Caco-2 (cell line): ENCODE measurements around the gene RYR2. TPM values are rescaled to one million over a fixed set of nuclear protein-coding genes. Genes with fewer than 3 reads are reported as not detected.
"Not testable (repeated sequence)": the region's sequence is repeated elsewhere in the genome, so short reads cannot be mapped to it uniquely, and the experiment has no call there.

ENCODE experiments used
- BruUV-seq: library from RNA; stranded (reverse); fragments of 400-500 nt; replicated peaks from 2 replicates; lab custom pipeline; 2021; lab: Mats Ljungman, UMichigan
- CTCF ChIA-PET: fragments of 300-600 bp; sonication (Branson Sonifier 250); formaldehyde crosslinking; loops from one replicate; lab custom pipeline; 2022; ENCODE audit warnings: antibody characterized with exemption; lab: Charles Lee
- POLR2A ChIA-PET: fragments of 300-600 bp; sonication (Branson Sonifier 250); formaldehyde crosslinking; loops from one replicate; lab custom pipeline; 2022; ENCODE audit warnings: antibody characterized with exemption; lab: Charles Lee
- DNase-seq, 2 experiments: peaks; one replicate each; pipeline versions ENCODE4 v3.0.0 to v3.0.0-alpha.2; 2020 to 2022
- H3K27me3 ChIP-seq: replicated peaks from 2 replicates; pipeline ENCODE4 v1.6.0; 2011; ENCODE audit warnings: low read length; ENCODE audit not compliant: control insufficient read depth, insufficient read depth
- H3K36me3 ChIP-seq: 2 replicates; pipeline ENCODE4 v1.5.1; 2011; ENCODE audit warnings: low read length; ENCODE audit not compliant: control insufficient read depth, insufficient read depth
- H3K4me1 ChIP-seq: fragments of 250-450 bp; sonication (Bioruptor Pico); 2 replicates; pipeline ENCODE4 v1.5.1; 2020; ENCODE audit warnings: mild to moderate bottlenecking
- H3K4me3 ChIP-seq: 2 replicates; pipeline ENCODE4 v1.5.1; 2011; ENCODE audit warnings: low read depth, mild to moderate bottlenecking, control low read depth, low read length
- H3K9me3 ChIP-seq: fragments of 250-450 bp; sonication (Bioruptor Pico); 2 replicates; pipeline ENCODE4 v1.5.1; 2020; ENCODE audit warnings: mild to moderate bottlenecking, moderate library complexity
- H3K27ac Mint-ChIP-seq: one replicate; pipeline ENCODE4 v1.8.0; 2022; ENCODE audit warnings: mixed read lengths; ENCODE audit not compliant: unreplicated experiment
- H3K27me3 Mint-ChIP-seq: one replicate; pipeline ENCODE4 v1.8.0; 2022; ENCODE audit warnings: mixed read lengths; ENCODE audit not compliant: insufficient read depth, unreplicated experiment
- H3K36me3 Mint-ChIP-seq: one replicate; pipeline ENCODE4 v1.8.0; 2022; ENCODE audit warnings: mild to moderate bottlenecking, mixed read lengths; ENCODE audit not compliant: insufficient read depth, unreplicated experiment
- H3K4me1 Mint-ChIP-seq: one replicate; pipeline ENCODE4 v1.8.0; 2022; ENCODE audit warnings: low read depth, mixed read lengths; ENCODE audit not compliant: unreplicated experiment
- H3K4me3 Mint-ChIP-seq: one replicate; pipeline ENCODE4 v1.8.0; 2022; ENCODE audit warnings: mild to moderate bottlenecking, moderate library complexity, mixed read lengths; ENCODE audit not compliant: unreplicated experiment
- H3K9me3 Mint-ChIP-seq: one replicate; pipeline ENCODE4 v1.8.0; 2022; ENCODE audit warnings: mixed read lengths; ENCODE audit not compliant: unreplicated experiment
- intact Hi-C: fragments of 100-400 bp; cut with micrococcal nuclease; formaldehyde crosslinking; loops from one replicate; pipeline ENCODE4 v1.10.0; 2022; ENCODE audit not compliant: unreplicated experiment
- total RNA-seq: library from RNA; stranded (reverse); gene quantifications from 2 replicates; pipeline ENCODE4 v1.2.3, GENCODE V29; 2022
- TF ChIP-seq, protein P1 (sequence below), 2 experiments: fragments of 200-600 bp in 1 of 2; IDR thresholded peaks; 1 replicate in 1 of 2; 2 replicates in 1 of 2; pipeline versions ENCODE4 v1.5.1 to v1.8.0; 2011 to 2022; ENCODE audit warnings: antibody characterized with exemption in 1 of 2, control low read depth in 1 of 2, inconsistent platforms in 1 of 2, low read depth in 1 of 2, low read length in 1 of 2, mild to moderate bottlenecking in 1 of 2, moderate library complexity in 1 of 2; ENCODE audit not compliant: insufficient read depth in 1 of 2, severe bottlenecking in 1 of 2, unreplicated experiment in 1 of 2

Gene RYR2
- total RNA-seq, 1 experiment from 2014 or later, result 3.4 TPM

DNA sequence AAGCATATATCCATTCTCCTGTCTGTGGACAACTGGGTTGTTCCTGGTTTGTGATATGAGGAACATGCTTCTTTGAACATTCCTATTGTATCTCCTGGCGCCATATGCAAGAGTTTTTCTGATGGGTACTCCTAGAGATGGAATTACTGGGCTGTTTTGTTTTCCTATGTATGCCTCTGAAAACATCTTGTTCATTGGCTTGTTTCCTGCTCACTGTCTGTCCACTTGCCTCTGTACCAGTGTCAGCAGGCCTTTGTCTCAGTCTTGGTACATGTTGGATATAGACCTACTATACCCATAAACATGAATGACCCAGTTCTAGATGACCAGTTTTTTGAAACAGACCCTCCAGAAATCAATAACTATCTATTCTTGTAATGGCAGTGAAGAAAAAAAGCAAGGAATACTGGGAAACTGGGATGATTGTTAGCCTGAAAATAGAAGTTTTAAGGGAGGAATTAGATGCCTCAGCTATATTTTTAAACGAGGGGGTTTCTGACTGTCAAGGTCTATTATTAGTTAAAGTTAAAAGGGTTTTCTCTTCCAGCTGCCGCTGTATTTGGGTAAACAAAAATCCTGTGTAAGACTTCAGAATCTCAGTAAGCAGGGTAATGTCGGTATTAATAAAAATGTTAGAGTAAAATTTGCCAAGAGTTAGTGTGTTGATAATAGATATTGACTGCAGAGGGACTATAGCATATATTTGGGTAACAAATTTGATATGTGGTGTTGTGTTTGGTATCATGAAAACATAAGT is 103.6 kb downstream of the RYR2 start:
- no peaks in the 10 kb centered on the region for H3K4me1 Mint-ChIP-seq
- H3K27ac Mint-ChIP-seq, result no peak overlapping the region
- Histone ChIP-seq H3K4me1 (no peaks in the 10 kb centered on the region), H3K36me3 (no peaks in the 10 kb centered on the region), H3K9me3 (no peaks in the 10 kb centered on the region), H3K4me3 (no peak overlapping the region), H3K27me3 (no peaks in the 10 kb centered on the region)
- BruUV-seq, result no TSS peak
- intact Hi-C loops, result loop anchor here (10.0 kb wide), 1 partner anchor 239 kb away; no protein-coding TSS in a partner anchor
- DNase-seq, result no peak
- TF ChIP-seq, protein P1, sequence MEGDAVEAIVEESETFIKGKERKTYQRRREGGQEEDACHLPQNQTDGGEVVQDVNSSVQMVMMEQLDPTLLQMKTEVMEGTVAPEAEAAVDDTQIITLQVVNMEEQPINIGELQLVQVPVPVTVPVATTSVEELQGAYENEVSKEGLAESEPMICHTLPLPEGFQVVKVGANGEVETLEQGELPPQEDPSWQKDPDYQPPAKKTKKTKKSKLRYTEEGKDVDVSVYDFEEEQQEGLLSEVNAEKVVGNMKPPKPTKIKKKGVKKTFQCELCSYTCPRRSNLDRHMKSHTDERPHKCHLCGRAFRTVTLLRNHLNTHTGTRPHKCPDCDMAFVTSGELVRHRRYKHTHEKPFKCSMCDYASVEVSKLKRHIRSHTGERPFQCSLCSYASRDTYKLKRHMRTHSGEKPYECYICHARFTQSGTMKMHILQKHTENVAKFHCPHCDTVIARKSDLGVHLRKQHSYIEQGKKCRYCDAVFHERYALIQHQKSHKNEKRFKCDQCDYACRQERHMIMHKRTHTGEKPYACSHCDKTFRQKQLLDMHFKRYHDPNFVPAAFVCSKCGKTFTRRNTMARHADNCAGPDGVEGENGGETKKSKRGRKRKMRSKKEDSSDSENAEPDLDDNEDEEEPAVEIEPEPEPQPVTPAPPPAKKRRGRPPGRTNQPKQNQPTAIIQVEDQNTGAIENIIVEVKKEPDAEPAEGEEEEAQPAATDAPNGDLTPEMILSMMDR (IDR thresholded peaks at IDR 0.05; ENCODE audit: insufficient read depth in 1 of 2, low read depth in 1 of 2, low read length in 1 of 2, severe bottlenecking in 1 of 2, unreplicated experiment in 1 of 2), result no peak
- ChIA-PET CTCF (no interaction called here), POLR2A (no interaction called here)
- no peaks in the 10 kb centered on the region for H3K36me3 Mint-ChIP-seq
- no peaks in the 10 kb centered on the region for H3K9me3 Mint-ChIP-seq
- peaks cover 17% of the 10 kb centered on the region for H3K27me3 Mint-ChIP-seq
- H3K4me3 Mint-ChIP-seq, result no peak overlapping the region

DNA sequence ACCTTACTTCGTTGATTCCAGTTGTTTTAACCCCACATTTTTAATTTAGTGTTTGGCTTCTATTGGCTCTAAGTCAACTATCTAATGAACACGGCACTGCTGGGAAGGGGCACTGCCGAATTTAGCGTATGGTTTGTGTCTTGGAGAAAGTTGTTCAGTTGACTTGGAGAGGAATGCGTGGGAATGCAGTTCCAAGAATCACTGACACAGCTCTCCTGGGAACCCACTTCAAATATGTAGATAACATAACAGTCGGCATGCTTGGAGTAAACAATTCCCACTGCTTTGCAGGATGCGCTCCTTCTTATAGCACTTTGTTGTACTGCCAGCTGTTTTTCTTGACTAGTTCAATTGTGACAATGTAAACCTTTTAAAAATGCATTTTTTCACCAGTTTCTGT is 104.3 kb downstream of the RYR2 start:
- CTCF ChIA-PET, result no interaction called here
- no peaks in the 10 kb centered on the region for H3K4me1 Mint-ChIP-seq
- no peak overlapping the region for H3K27ac Mint-ChIP-seq
- no peak for DNase-seq
- H3K27me3 Mint-ChIP-seq, result peaks cover 17% of the 10 kb centered on the region
- POLR2A ChIA-PET, result no interaction called here
- H3K36me3 Mint-ChIP-seq, result no peaks in the 10 kb centered on the region
- H3K9me3 Mint-ChIP-seq, result no peaks in the 10 kb centered on the region
- TF ChIP-seq, protein P1 (IDR thresholded peaks at IDR 0.05; ENCODE audit: insufficient read depth in 1 of 2, low read depth in 1 of 2, low read length in 1 of 2, severe bottlenecking in 1 of 2, unreplicated experiment in 1 of 2), result no peak
- H3K27me3 ChIP-seq, result no peaks in the 10 kb centered on the region
- no peaks in the 10 kb centered on the region for H3K4me1 ChIP-seq
- H3K36me3 ChIP-seq, result no peaks in the 10 kb centered on the region
- no peak overlapping the region for H3K4me3 ChIP-seq
- intact Hi-C loops, result loop anchor here (10.0 kb wide), 1 partner anchor 239 kb away; no protein-coding TSS in a partner anchor
- H3K4me3 Mint-ChIP-seq, result no peak overlapping the region
- H3K9me3 ChIP-seq, result no peaks in the 10 kb centered on the region
- no TSS peak for BruUV-seq

DNA sequence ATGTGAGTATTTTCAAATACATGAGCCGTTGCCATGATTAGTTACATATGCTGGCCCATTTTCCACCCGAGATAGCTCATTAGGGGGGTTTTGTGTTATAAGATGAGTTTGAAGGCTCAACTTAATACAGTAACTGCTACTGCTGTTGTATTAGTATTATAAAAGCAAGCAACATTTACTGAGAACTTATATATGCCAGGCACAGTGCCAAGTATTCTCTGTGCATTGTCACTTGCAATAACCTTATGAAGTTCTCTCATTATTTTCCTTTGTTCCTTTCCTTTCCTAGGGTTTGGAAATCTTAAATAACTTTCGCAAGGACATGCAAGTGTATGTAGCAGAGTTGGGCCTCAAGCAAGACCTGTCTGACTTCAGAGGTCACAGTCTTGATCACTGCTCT is 107.9 kb downstream of the RYR2 start:
- no peak for DNase-seq
- Mint-ChIP-seq H3K27ac (no peak overlapping the region), H3K4me1 (no peaks in the 10 kb centered on the region), H3K27me3 (peaks cover 18% of the 10 kb centered on the region), H3K9me3 (no peaks in the 10 kb centered on the region), H3K4me3 (no peak overlapping the region), H3K36me3 (no peaks in the 10 kb centered on the region)
- BruUV-seq, result no TSS peak
- TF ChIP-seq, protein P1 (IDR thresholded peaks at IDR 0.05; ENCODE audit: insufficient read depth in 1 of 2, low read depth in 1 of 2, low read length in 1 of 2, severe bottlenecking in 1 of 2, unreplicated experiment in 1 of 2), result no peak
- Histone ChIP-seq H3K9me3 (no peaks in the 10 kb centered on the region; the same call in 1 of the 2 replicates), H3K27me3 (no peaks in the 10 kb centered on the region), H3K4me1 (no peaks in the 10 kb centered on the region), H3K4me3 (no peak overlapping the region), H3K36me3 (no peaks in the 10 kb centered on the region)
- intact Hi-C loops, result loop anchor here (10.0 kb wide), 1 partner anchor 235 kb away; no protein-coding TSS in a partner anchor
- CTCF ChIA-PET, result no interaction called here
- POLR2A ChIA-PET, result no interaction called here

DNA sequence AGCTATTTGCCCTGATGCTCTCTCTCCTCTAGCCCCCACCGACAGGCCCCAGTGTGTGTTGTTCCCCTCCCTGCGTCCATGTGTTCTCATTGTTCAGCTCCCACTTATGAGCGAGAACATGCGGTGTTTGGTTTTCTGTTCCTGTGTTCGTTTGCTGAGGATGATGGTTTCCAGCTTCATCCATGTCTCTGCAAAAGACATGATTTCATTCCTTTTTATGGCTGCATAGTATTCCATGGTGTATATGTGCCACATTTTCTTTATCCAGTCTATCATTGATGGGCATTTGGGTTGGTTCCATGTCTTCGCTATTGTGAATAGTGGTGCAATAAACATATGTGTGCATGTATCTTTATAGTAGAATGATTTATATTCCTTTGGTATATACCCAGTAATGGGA is 110.0 kb downstream of the RYR2 start:
- BruUV-seq, H3K36me3 ChIP-seq, DNase-seq, H3K9me3 ChIP-seq, intact Hi-C loops, H3K27ac Mint-ChIP-seq, H3K4me3 Mint-ChIP-seq, H3K4me3 ChIP-seq, H3K9me3 Mint-ChIP-seq, H3K4me1 Mint-ChIP-seq, H3K36me3 Mint-ChIP-seq, H3K4me1 ChIP-seq, H3K27me3 ChIP-seq: not testable (repeated sequence)
- POLR2A ChIA-PET, result interaction anchor here (0.6 kb wide), 1 partner anchor 1132 kb away, joined by 3 read pairs; no protein-coding TSS in a partner anchor
- CTCF ChIA-PET, result interaction anchor here (0.7 kb wide), 1 partner anchor 40 kb away, joined by 3 read pairs; no protein-coding TSS in a partner anchor
- H3K27me3 Mint-ChIP-seq, result peaks cover 12% of the 10 kb centered on the region
